H1 (cell line): ENCODE results near the gene SHROOM3. TPM values are rescaled to one million over a fixed set of nuclear protein-coding genes. Genes with fewer than 3 reads are reported as not detected.

Experiments used
- CTCF ChIA-PET: fragments of 300-600 bp; sonication (Branson Sonifier 250); formaldehyde crosslinking; loops from one replicate; lab custom pipeline; 2021; ENCODE audit not compliant: partially characterized antibody; lab: Charles Lee
- POLR2A ChIA-PET: fragments of 300-600 bp; sonication (Branson Sonifier 250); formaldehyde crosslinking; loops from one replicate; lab custom pipeline; 2021; ENCODE audit warnings: inconsistent platforms; ENCODE audit not compliant: partially characterized antibody; lab: Charles Lee
- DNase-seq, 2 experiments: peaks; one replicate each; pipeline versions ENCODE4 v3.0.0 to v3.0.0-alpha.2; 2010 to 2022; ENCODE audit warnings: low spot score in 2 of 2, low read depth in 1 of 2, mixed read lengths in 1 of 2
- FAIRE-seq: peaks from 2 replicates; lab custom pipeline; 2011; peaks lifted over from hg19 to GRCh38; lab: Jason Lieb, UNC
- H2AFZ ChIP-seq: 2 replicates; pipeline ENCODE4 v1.8.1; 2012; ENCODE audit warnings: low read length, inconsistent platforms
- H2AK5ac ChIP-seq: 2 replicates; pipeline ENCODE4 v1.6.1; 2013; ENCODE audit warnings: low read depth, low read length
- H2BK120ac ChIP-seq: replicated peaks from 2 replicates; pipeline ENCODE3; 2013; ENCODE audit warnings: low read depth, low read length, inconsistent platforms
- H2BK12ac ChIP-seq: 2 replicates; pipeline ENCODE4 v1.6.1; 2013; ENCODE audit warnings: low read depth, low read length
- H2BK15ac ChIP-seq: 2 replicates; pipeline ENCODE4 v1.6.1; 2013; ENCODE audit warnings: low read length
- H2BK20ac ChIP-seq: 2 replicates; pipeline ENCODE4 v1.6.1; 2013; ENCODE audit warnings: low read length
- H2BK5ac ChIP-seq: 2 replicates; pipeline ENCODE4 v1.6.1; 2013; ENCODE audit warnings: low read depth, low read length
- H3K14ac ChIP-seq: 2 replicates; pipeline ENCODE4 v1.6.1; 2013; ENCODE audit warnings: inconsistent platforms; ENCODE audit not compliant: insufficient read length
- H3K18ac ChIP-seq: 2 replicates; pipeline ENCODE4 v1.6.1; 2013; ENCODE audit warnings: low read length; ENCODE audit errors: extremely low read depth
- H3K23ac ChIP-seq: 2 replicates; pipeline ENCODE4 v1.6.1; 2013; ENCODE audit warnings: inconsistent platforms; ENCODE audit not compliant: insufficient read length
- H3K23me2 ChIP-seq: 2 replicates; pipeline ENCODE4 v1.6.1; 2013; ENCODE audit warnings: low read depth, low read length
- H3K27ac ChIP-seq: 2 replicates; pipeline ENCODE4 v1.6.1; 2011; ENCODE audit warnings: low read depth, low read length, inconsistent platforms
- H3K27me3 ChIP-seq, 4 experiments: replicated peaks in 1 of 4; 1 replicate in 1 of 4; 2 replicates in 3 of 4; pipeline versions ENCODE4 v1.6.1 to v1.8.1; 2011 to 2013; ENCODE audit warnings: low read length in 3 of 4, mild to moderate bottlenecking in 3 of 4, inconsistent platforms in 2 of 4, mixed read lengths in 2 of 4, moderate library complexity in 1 of 4; ENCODE audit not compliant: control insufficient read depth in 3 of 4, insufficient read depth in 3 of 4; ENCODE audit errors: extremely low read depth in 1 of 4
- H3K36me3 ChIP-seq, 4 experiments: 2 replicates each; pipeline versions ENCODE4 v1.6.1 to v1.8.1; 2011 to 2013; ENCODE audit warnings: mild to moderate bottlenecking in 4 of 4, low read length in 3 of 4, moderate library complexity in 2 of 4, control low read depth in 1 of 4, inconsistent platforms in 1 of 4; ENCODE audit not compliant: insufficient read depth in 4 of 4, control insufficient read depth in 2 of 4
- H3K4ac ChIP-seq: replicated peaks from 2 replicates; pipeline ENCODE3; 2013; ENCODE audit warnings: low read length, low read depth, mixed read lengths, inconsistent platforms; ENCODE audit not compliant: insufficient read length
- H3K4me1 ChIP-seq, 4 experiments: replicated peaks in 1 of 4; 1 replicate in 1 of 4; 2 replicates in 3 of 4; pipeline versions ENCODE4 v1.6.1 to v1.8.1; 2011 to 2013; ENCODE audit warnings: low read length in 3 of 4, inconsistent platforms in 2 of 4, mixed read lengths in 1 of 4; ENCODE audit not compliant: insufficient read depth in 4 of 4, control insufficient read depth in 3 of 4
- H3K4me2 ChIP-seq, 2 experiments: 2 replicates each; pipeline versions ENCODE4 v1.6.1 to v1.8.1; 2011 to 2013; ENCODE audit warnings: low read depth in 2 of 2, low read length in 2 of 2, control low read depth in 1 of 2, inconsistent platforms in 1 of 2, mild to moderate bottlenecking in 1 of 2; ENCODE audit not compliant: insufficient read depth in 1 of 2
- H3K4me3 ChIP-seq, 4 experiments: fragments of 200-600, 300-600 bp in 1 of 4; sonication (generic), shearing (Covaris generic), sonication (Bioruptor Twin) in 1 of 4; 2 replicates each; pipeline versions ENCODE4 v1.5.1 to v1.8.1; 2011 to 2016; ENCODE audit warnings: low read length in 4 of 4, low read depth in 3 of 4, control low read depth in 2 of 4, inconsistent platforms in 2 of 4, mild to moderate bottlenecking in 2 of 4, mixed read lengths in 1 of 4, moderate library complexity in 1 of 4; ENCODE audit not compliant: insufficient read depth in 2 of 4; ENCODE audit errors: extremely low read depth in 1 of 4
- H3K56ac ChIP-seq: replicated peaks from 2 replicates; pipeline ENCODE3; 2013; ENCODE audit warnings: low read depth, mild to moderate bottlenecking, mixed read lengths, low read length, inconsistent platforms; ENCODE audit not compliant: insufficient read length
- H3K79me1 ChIP-seq: 2 replicates; pipeline ENCODE4 v1.6.1; 2013; ENCODE audit warnings: low read depth, low read length, control low read depth
- H3K79me2 ChIP-seq, 2 experiments: 2 replicates each; pipeline versions ENCODE4 v1.6.1 to v1.8.1; 2012 to 2013; ENCODE audit warnings: low read length in 2 of 2, mild to moderate bottlenecking in 2 of 2, inconsistent platforms in 1 of 2; ENCODE audit not compliant: insufficient read depth in 2 of 2, control insufficient read depth in 1 of 2
- H3K9ac ChIP-seq, 4 experiments: replicated peaks in 1 of 4; 1 replicate in 1 of 4; 2 replicates in 3 of 4; pipeline versions ENCODE4 v1.6.1 to v1.8.1; 2011 to 2013; ENCODE audit warnings: low read depth in 3 of 4, low read length in 3 of 4, control low read depth in 2 of 4, mild to moderate bottlenecking in 2 of 4, moderate library complexity in 2 of 4, inconsistent platforms in 1 of 4; ENCODE audit errors: extremely low read depth in 1 of 4
- H3K9me3 ChIP-seq, 2 experiments: 2 replicates each; pipeline versions ENCODE4 v1.6.1 to v1.8.1; 2012 to 2013; ENCODE audit warnings: mild to moderate bottlenecking in 2 of 2, moderate library complexity in 2 of 2, control low read depth in 1 of 2, inconsistent platforms in 1 of 2, low read depth in 1 of 2, low read length in 1 of 2, mixed read lengths in 1 of 2; ENCODE audit not compliant: insufficient read depth in 2 of 2
- H4K20me1 ChIP-seq, 2 experiments: replicated peaks in 1 of 2; 2 replicates each; pipeline versions ENCODE3 to v1.8.1; 2011 to 2013; ENCODE audit warnings: inconsistent platforms in 2 of 2, low read length in 2 of 2, mild to moderate bottlenecking in 1 of 2; ENCODE audit not compliant: insufficient read depth in 2 of 2, control insufficient read depth in 1 of 2
- H4K5ac ChIP-seq: 2 replicates; pipeline ENCODE4 v1.6.1; 2013; ENCODE audit warnings: low read length, low read depth, mixed read lengths, inconsistent platforms; ENCODE audit not compliant: insufficient read length
- H4K8ac ChIP-seq: 2 replicates; pipeline ENCODE4 v1.8.0; 2013; ENCODE audit warnings: mild to moderate bottlenecking, moderate library complexity, low read length, inconsistent platforms; ENCODE audit not compliant: insufficient read depth; ENCODE audit errors: extremely low read depth
- H4K91ac ChIP-seq: replicated peaks from 2 replicates; pipeline ENCODE3; 2013; ENCODE audit warnings: low read length, mixed read lengths, inconsistent platforms; ENCODE audit not compliant: insufficient read length
- ASH2L ChIP-seq: fragments of 200-600, 300-600 bp; sonication (generic); IDR thresholded peaks from one replicate; pipeline ENCODE4 v1.7.1; 2017; ENCODE audit warnings: low read length
- EZH2 ChIP-seq: fragments of 200-600 bp; sonication (generic); IDR thresholded peaks from 2 replicates; pipeline ENCODE4 v1.7.1; 2012; ENCODE audit warnings: low read depth, mild to moderate bottlenecking, moderate library complexity, low read length, inconsistent platforms; ENCODE audit not compliant: severe bottlenecking
- FOSL1 ChIP-seq: IDR thresholded peaks from 2 replicates; pipeline ENCODE4 v1.6.1; 2011; ENCODE audit warnings: mild to moderate bottlenecking, low read depth, low read length, moderate library complexity; ENCODE audit not compliant: insufficient read depth
- NRF1 ChIP-seq: IDR thresholded peaks from 2 replicates; pipeline ENCODE4 v1.6.1; 2011; ENCODE audit warnings: mild to moderate bottlenecking, low read depth, low read length, improper control_type of control experiment
- PHF8 ChIP-seq: fragments of 200-600 bp; sonication (generic); conservative IDR thresholded peaks from 2 replicates; pipeline ENCODE4 v1.7.1; 2012; ENCODE audit warnings: low read depth, mild to moderate bottlenecking, inconsistent platforms, low read length, moderate library complexity
- RAD21 ChIP-seq, 2 experiments: IDR thresholded peaks in 1 of 2; conservative IDR thresholded peaks in 1 of 2; 2 replicates each; pipeline ENCODE4 v1.6.1; 2011; ENCODE audit warnings: low read depth in 2 of 2, low read length in 2 of 2, improper control_type of control experiment in 1 of 2, inconsistent platforms in 1 of 2, mild to moderate bottlenecking in 1 of 2, moderate library complexity in 1 of 2
- RNF2 ChIP-seq: fragments of 200-900, 300-1000 bp; sonication (generic); IDR thresholded peaks from 2 replicates; pipeline ENCODE4 v1.7.1; 2016; ENCODE audit warnings: borderline replicate concordance, low read depth, mild to moderate bottlenecking, antibody characterized with exemption, low read length; ENCODE audit not compliant: poor library complexity, severe bottlenecking; ENCODE audit errors: missing control alignments
- SIX5 ChIP-seq: IDR thresholded peaks from 2 replicates; pipeline ENCODE4 v1.6.1; 2011; ENCODE audit warnings: mild to moderate bottlenecking, low read depth, low read length
- TEAD4 ChIP-seq: IDR thresholded peaks from 2 replicates; pipeline ENCODE4 v1.6.1; 2012; ENCODE audit warnings: low read depth, low read length, inconsistent platforms, mixed read lengths
- YY1 ChIP-seq: IDR thresholded peaks from 2 replicates; pipeline ENCODE4 v1.6.1; 2011; ENCODE audit warnings: low read depth, mild to moderate bottlenecking, low read length
- ZNF274 ChIP-seq: IDR thresholded peaks from 2 replicates; pipeline ENCODE4 v1.7.0; 2012; ENCODE audit warnings: low read length, borderline replicate concordance; ENCODE audit errors: extremely low read depth
- WGBS, 2 experiments: shearing (Covaris generic) in 1 of 2; methylation state at CpG; one replicate each; pipeline versions ENCODE4 v1.1.6 to v1.1.7; 2013 to 2015; ENCODE audit warnings: low lambda C conversion rate in 2 of 2, mixed read lengths in 2 of 2, inconsistent platforms in 1 of 2, low coverage in 1 of 2, missing lambda C conversion rate in 1 of 2; ENCODE audit not compliant: insufficient replicate concordance in 2 of 2, insufficient coverage in 1 of 2, insufficient read length in 1 of 2; ENCODE audit errors: extremely low coverage in 1 of 2, missing lambda C conversion rate in 1 of 2; 5-methylcytosine and 5-hydroxymethylcytosine counted together
- polyA plus RNA-seq, 7 experiments: library from polyadenylated mRNA; depleted of rRNA in 3 of 7; stranded (reverse) in 5 of 7; unstranded in 2 of 7; fragments of >200 nt in 5 of 7; fragments of 200-250 nt in 2 of 7; gene quantifications; 1 replicate in 5 of 7; 2 replicates in 1 of 7; 4 replicates in 1 of 7; pipeline versions ENCODE4 v1.2.1 to v1.2.3, GENCODE V29; 2011 to 2013; ENCODE audit warnings: missing spikeins in 2 of 7, mixed read lengths in 2 of 7
- total RNA-seq: library from RNA; stranded (reverse); fragmentation: NEBNext Ultra II Directional; extraction: Animal tissue kit (Norgen Biotek cat#: 25700); gene quantifications from 2 replicates; pipeline ENCODE4 v1.2.1, GENCODE V29; 2021
- TF ChIP-seq, protein P1 (sequence below): IDR thresholded peaks from 2 replicates; pipeline ENCODE4 v1.6.1; 2012; ENCODE audit warnings: inconsistent platforms

SHROOM3 gene
- total and polyA plus RNA-seq, 2 of the 8 experiments (the other 6 are each of a cell fraction or from before 2014, with no cell fraction given): 15.8 to 34.0 TPM

GRCh38 chr4:76688619-76689144, 253.7 kb downstream of the SHROOM3 start:
- H2BK120ac ChIP-seq: no peak overlapping the region
- H3K79me1 ChIP-seq: peaks cover 4% of the 10 kb centered on the region; the same call in 1 of the 2 replicates
- ChIA-PET POLR2A (interaction anchor here (0.8 to 2.5 kb wide), 12 partner anchors 14 to 155 kb away, joined by 3 to 9 read pairs (median 4); no protein-coding TSS in a partner anchor), CTCF (interaction anchor here (0.5 to 1.2 kb wide), 4 partner anchors 8 to 257 kb away, joined by 3 to 4 read pairs (median 3); no protein-coding TSS in a partner anchor)
- H2BK12ac ChIP-seq: no peak overlapping the region
- H4K91ac ChIP-seq: no peak overlapping the region
- peak overlapping the region in 2 of 4 experiments; percentile 75 to 84; a peak in 3 of 7 replicates for H3K9ac ChIP-seq
- H3K56ac ChIP-seq: no peak overlapping the region
- H3K4me3 ChIP-seq: peak overlapping the region; percentile 58 to 79 (median 72)
- H2BK20ac ChIP-seq: no peak overlapping the region
- peaks cover 0 to 7% of the 10 kb centered on the region in 2 experiments for H4K20me1 ChIP-seq
- no peak for FAIRE-seq
- H3K27ac ChIP-seq: no peak overlapping the region; the same call in 1 of the 2 replicates
- H3K9me3 ChIP-seq: no peaks in the 10 kb centered on the region
- H3K14ac ChIP-seq: no peak overlapping the region
- H3K4me1 ChIP-seq: peaks cover 2 to 17% (median 8%) of the 10 kb centered on the region in 4 experiments; a peak in 5 of 7 replicates
- H3K79me2 ChIP-seq: peaks cover 10 to 39% of the 10 kb centered on the region in 2 experiments
- peak overlapping the region; percentile 1; the same call in 1 of the 2 replicates for H2AFZ ChIP-seq
- no peak overlapping the region for H4K5ac ChIP-seq
- 5% methylated on average over 13 of the region's 13 CpGs; no CpG with 5 or more reads in 1 of the 2 experiments for WGBS, 2 experiments
- no peak overlapping the region for H3K23ac ChIP-seq
- H4K8ac ChIP-seq: no peak overlapping the region
- H3K4me2 ChIP-seq: peak overlapping the region; percentile 73 to 74
- no peak overlapping the region for H2BK5ac ChIP-seq
- peaks cover 2% of the 10 kb centered on the region; the same call in 1 of the 2 replicates for H3K23me2 ChIP-seq
- no peaks in the 10 kb centered on the region; a peak in 1 of 7 replicates for H3K27me3 ChIP-seq
- no peaks in the 10 kb centered on the region for H3K36me3 ChIP-seq
- H3K4ac ChIP-seq: no peak overlapping the region
- no peak overlapping the region for H2AK5ac ChIP-seq
- H3K18ac ChIP-seq: peak overlapping the region; percentile 62; the same call in 1 of the 2 replicates
- H2BK15ac ChIP-seq: no peak overlapping the region
- no peak for DNase-seq
- no peak for TF ChIP-seq SIX5
- TF ChIP-seq, protein P1, sequence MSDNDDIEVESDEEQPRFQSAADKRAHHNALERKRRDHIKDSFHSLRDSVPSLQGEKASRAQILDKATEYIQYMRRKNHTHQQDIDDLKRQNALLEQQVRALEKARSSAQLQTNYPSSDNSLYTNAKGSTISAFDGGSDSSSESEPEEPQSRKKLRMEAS: no peak
- no peak for TF ChIP-seq PHF8
- no peak for TF ChIP-seq EZH2
- TF ChIP-seq RNF2: no peak
- no peak for TF ChIP-seq ASH2L
- TF ChIP-seq YY1: no peak
- TF ChIP-seq TEAD4: no peak
- TF ChIP-seq RAD21 (IDR thresholded peaks at IDR 0.05 in 1 of 2, conservative IDR thresholded peaks at IDR 0.05 in 1 of 2; ENCODE audit: low read depth in 2 of 2, low read length in 2 of 2): no peak
- TF ChIP-seq NRF1: no peak
- TF ChIP-seq ZNF274: no peak
- no peak for TF ChIP-seq FOSL1
